WI38 (cell line): Measurements from ENCODE around the gene COG8.

ENCODE experiments used
- H3K4me3 ChIP-seq: 2 replicates; pipeline ENCODE4 v1.5.1; 2011; ENCODE audit warnings: low read depth, mild to moderate bottlenecking, control low read depth, low read length
- TF ChIP-seq, protein P1 (sequence below): IDR thresholded peaks from 2 replicates; pipeline ENCODE4 v1.5.1; 2012; ENCODE audit warnings: low read depth, mild to moderate bottlenecking, control low read depth, low read length

COG8 gene

DNA sequence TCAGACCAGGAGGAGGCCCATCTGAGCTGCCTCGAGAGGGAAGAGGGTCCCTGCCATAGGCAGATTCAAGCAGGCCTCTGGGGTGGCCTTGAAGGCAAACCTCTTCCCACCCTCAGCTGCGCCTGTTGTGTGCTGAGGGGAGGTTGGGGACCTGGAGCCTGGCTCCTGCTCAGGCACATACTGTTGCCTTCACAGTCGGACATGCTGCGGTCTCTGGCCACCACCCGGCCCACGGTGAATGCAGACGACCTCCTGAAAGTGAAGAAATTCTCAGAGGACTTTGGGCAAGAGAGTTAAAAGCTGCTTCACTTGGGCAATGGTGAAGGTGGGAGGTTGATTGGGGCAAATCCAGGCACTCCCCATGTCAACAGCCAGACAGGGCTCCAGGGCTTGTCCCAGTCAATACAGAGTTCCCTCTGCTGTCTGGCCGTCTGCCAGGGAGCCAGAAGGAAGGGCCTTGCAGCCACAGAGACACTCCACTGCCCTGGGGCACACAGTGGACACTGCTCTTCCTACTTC is 15.3 kb downstream of the COG8 start:
- TF ChIP-seq, protein P1, sequence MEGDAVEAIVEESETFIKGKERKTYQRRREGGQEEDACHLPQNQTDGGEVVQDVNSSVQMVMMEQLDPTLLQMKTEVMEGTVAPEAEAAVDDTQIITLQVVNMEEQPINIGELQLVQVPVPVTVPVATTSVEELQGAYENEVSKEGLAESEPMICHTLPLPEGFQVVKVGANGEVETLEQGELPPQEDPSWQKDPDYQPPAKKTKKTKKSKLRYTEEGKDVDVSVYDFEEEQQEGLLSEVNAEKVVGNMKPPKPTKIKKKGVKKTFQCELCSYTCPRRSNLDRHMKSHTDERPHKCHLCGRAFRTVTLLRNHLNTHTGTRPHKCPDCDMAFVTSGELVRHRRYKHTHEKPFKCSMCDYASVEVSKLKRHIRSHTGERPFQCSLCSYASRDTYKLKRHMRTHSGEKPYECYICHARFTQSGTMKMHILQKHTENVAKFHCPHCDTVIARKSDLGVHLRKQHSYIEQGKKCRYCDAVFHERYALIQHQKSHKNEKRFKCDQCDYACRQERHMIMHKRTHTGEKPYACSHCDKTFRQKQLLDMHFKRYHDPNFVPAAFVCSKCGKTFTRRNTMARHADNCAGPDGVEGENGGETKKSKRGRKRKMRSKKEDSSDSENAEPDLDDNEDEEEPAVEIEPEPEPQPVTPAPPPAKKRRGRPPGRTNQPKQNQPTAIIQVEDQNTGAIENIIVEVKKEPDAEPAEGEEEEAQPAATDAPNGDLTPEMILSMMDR: no peak
- H3K4me3 ChIP-seq: no peak overlapping the region

DNA sequence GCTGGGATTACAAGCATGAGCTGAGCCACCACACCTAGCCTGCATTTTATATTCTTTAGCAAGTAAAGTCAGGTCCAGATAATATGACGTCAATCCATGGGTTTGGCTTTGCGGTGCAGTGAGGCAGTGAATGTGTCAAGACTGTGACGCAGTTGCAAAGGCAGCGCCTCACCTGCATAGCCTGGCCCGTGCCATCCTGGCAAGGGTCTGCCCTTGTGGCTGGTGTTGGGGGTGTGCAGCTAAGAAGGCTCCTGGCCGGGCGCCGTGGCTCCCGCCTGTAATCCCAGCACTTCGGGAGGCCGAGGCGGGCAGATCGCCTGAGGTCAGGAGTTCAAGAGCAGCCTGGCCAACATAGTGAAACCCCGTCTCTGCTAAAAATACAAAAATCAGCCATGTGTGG is 15.9 kb downstream of the COG8 start:
- H3K4me3 ChIP-seq: no peak overlapping the region
- TF ChIP-seq, protein P1: no peak

DNA sequence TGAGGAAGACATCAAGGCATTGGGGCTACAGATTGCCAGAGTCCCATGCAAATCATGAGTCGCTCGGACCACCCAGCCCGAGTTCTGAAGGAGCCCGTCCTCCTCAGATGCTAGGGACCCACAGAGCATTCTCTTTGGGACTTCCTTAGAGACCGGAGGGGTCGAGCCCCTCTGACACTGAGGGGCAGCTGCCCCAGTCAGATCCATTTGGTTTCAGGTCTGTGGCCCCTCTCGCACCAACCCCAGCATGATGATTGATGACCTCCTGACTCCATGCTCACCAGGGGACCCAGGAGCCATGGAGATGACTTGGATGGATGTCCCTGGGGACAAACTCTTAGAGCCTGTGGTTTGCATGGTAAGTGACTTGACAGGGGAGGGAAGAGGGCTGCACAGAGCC is 17.0 kb downstream of the COG8 start:
- TF ChIP-seq, protein P1: no peak
- no peak overlapping the region for H3K4me3 ChIP-seq

DNA sequence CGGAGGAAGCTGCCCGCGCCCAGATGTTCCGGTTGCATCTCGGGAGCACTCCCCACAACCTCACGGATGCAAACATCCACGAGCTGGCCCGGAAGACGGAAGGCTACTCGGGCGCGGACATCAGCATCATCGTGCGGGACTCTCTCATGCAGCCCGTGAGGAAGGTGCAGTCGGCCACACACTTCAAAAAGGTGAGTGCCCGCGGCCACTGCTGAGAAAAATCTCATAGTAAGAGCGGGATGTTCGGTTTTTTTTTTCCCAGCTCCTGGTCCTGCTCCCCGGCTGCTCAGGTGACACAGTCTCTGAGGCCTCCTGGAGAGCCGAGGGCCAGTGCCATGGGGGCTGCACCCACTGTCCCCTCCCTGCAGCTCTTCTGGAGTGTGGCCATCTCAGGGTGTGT is 18.3 kb downstream of the COG8 start:
- H3K4me3 ChIP-seq: no peak overlapping the region
- TF ChIP-seq, protein P1: no peak

DNA sequence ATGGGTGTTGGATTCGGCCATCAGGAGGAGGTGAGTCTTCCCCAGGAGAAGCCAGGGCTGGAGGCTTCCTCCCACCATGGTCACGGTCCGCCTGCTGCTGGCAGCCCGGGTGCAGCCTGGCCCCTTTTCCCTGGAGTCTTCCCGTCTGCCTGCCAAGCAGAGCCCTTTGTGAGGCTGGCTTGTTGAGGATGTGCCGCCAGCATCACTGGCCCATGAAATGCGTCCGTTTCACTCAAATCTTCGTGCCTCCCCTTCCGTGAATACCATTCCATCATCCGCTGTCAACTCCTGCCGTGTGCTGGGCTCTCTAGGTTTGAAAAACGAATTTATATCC is 18.7 kb downstream of the COG8 start:
- H3K4me3 ChIP-seq: no peak overlapping the region
- TF ChIP-seq, protein P1: no peak

DNA sequence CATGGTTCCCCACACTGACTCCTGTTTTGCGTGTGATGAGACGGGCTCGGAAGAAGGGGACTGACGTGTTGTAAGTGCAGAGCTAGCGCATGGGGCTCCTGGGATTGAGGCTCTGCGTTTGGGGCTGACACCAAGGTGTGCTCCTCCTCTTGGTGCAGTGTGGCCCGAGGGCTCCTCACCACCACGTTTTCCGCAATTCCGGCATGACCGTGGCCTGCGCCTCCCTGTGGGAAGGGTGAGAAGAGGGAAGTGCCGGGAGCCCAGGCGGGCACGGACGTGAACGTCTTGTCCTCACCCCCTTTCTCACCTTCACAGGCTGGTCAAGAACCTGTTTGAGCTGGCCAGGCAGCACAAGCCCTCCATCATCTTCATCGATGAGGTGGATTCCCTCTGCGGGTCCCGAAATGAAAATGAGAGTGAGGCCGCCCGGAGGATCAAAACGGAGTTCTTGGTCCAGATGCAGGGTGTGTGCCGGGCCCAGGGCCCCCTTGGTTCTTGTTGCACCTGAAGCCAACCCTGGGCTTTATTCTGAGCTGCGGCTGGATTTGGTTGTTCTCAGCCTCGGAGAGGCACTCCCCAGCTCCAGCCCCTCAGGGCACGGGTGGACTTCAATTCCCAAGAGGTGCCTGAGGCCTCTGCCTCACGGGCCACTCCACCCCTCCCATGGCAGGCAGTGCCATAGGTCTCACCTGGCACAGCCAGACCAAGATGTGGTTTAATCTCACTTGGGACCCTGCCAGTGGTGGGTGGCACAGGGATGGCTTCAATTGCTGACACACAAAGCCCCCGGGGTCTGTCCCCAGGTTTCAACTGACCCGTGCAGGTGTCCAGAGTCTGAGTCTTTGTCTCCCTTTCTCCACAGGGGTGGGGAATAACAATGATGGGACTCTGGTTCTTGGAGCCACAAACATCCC is 19.3 kb downstream of the COG8 start:
- TF ChIP-seq, protein P1: no peak
- no peak overlapping the region for H3K4me3 ChIP-seq

DNA sequence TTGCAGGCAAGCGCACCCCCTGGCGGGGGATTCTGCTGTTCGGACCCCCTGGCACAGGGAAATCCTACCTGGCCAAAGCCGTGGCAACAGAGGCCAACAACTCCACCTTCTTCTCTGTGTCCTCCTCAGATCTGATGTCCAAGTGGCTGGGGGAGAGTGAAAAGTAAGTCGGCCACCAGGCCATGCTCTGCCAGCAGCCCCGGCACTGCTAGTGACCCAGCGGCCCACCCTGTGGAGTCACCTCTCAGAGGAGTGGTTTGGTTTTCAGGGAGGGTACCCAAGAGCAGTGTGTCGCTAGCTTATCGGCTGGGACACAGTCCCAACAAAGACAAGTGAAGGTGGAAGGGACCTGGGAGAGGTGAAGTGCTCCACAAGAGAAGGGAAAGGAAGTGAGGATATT is 20.0 kb downstream of the COG8 start:
- H3K4me3 ChIP-seq: no peak overlapping the region
- TF ChIP-seq, protein P1: no peak
